ENCODE results near the gene AOPEP. TPM values are rescaled to one million over a fixed set of nuclear protein-coding genes. Genes with fewer than 3 reads are reported as not detected.

The AOPEP gene
- total RNA-seq, 1 donor from 2014 or later = 75.3 TPM

GRCh38 chr9:94785215-94786169, 59.0 kb downstream of the AOPEP start:
- no peak for FAIRE-seq
- H2AFZ ChIP-seq (ENCODE audit: low read depth, low read length) = no peak overlapping the region

GRCh38 chr9:94786586-94786985, 60.1 kb downstream of the AOPEP start:
- Histone ChIP-seq H4K20me1 (ENCODE audit: insufficient read depth, low read length) (no peaks in the 10 kb centered on the region), H3K4me2 (ENCODE audit: low read length) (no peak overlapping the region), H3K27ac (ENCODE audit: low read depth, low read length) (no peak overlapping the region), H3K36me3 (ENCODE audit: insufficient read depth, low read length) (no peaks in the 10 kb centered on the region), H3K4me1 (ENCODE audit: insufficient read depth, low read length) (peaks cover 17% of the 10 kb centered on the region), H3K79me2 (ENCODE audit: insufficient read depth, low read length) (no peaks in the 10 kb centered on the region), H3K27me3 (ENCODE audit: insufficient read depth, low read length) (no peaks in the 10 kb centered on the region), H3K9me3 (ENCODE audit: insufficient read depth, low read depth, low read length) (no peaks in the 10 kb centered on the region), H2AFZ (ENCODE audit: low read depth, low read length) (no peak overlapping the region), H3K9ac (ENCODE audit: low read length) (no peak overlapping the region), H3K4me3 (ENCODE audit: insufficient read depth, low read depth, low read length) (no peak overlapping the region)
- TF ChIP-seq CTCF (IDR thresholded peaks at IDR 0.05; ENCODE audit: insufficient read depth, low read depth, low read length) = no peak
- TF ChIP-seq EZH2 (IDR thresholded peaks at IDR 0.05; ENCODE audit: insufficient read depth, low read length) = no peak
- Mint-ChIP-seq H3K27me3 (ENCODE audit: low read depth, unreplicated experiment) (no peaks in the 10 kb centered on the region), H3K36me3 (ENCODE audit: low read depth, unreplicated experiment) (peaks cover under 1% of the 10 kb centered on the region), H3K4me1 (ENCODE audit: low read depth, unreplicated experiment) (peaks cover 32% of the 10 kb centered on the region), H3K4me3 (ENCODE audit: unreplicated experiment) (no peak overlapping the region), H3K9me3 (ENCODE audit: unreplicated experiment) (no peaks in the 10 kb centered on the region), H3K27ac (ENCODE audit: unreplicated experiment) (no peak overlapping the region)
- no peak for FAIRE-seq
- no peak for DNase-seq (ENCODE audit: low read depth)

More at GRCh38 chr9:94785215-94786169, 59.0 kb downstream of the AOPEP start:
- H3K9me3 ChIP-seq (ENCODE audit: insufficient read depth, low read depth, low read length) = no peaks in the 10 kb centered on the region
- no peaks in the 10 kb centered on the region for H3K36me3 ChIP-seq (ENCODE audit: insufficient read depth, low read length)
- peaks cover 33% of the 10 kb centered on the region for H3K4me1 Mint-ChIP-seq (ENCODE audit: low read depth, unreplicated experiment)
- H3K4me1 ChIP-seq (ENCODE audit: insufficient read depth, low read length) = peaks cover 20% of the 10 kb centered on the region
- H3K36me3 Mint-ChIP-seq (ENCODE audit: low read depth, unreplicated experiment) = no peaks in the 10 kb centered on the region
- DNase-seq (ENCODE audit: low read depth) = no peak
- H3K79me2 ChIP-seq (ENCODE audit: insufficient read depth, low read length) = no peaks in the 10 kb centered on the region
- TF ChIP-seq EZH2 (IDR thresholded peaks at IDR 0.05; ENCODE audit: insufficient read depth, low read length) (no peak), CTCF (IDR thresholded peaks at IDR 0.05; ENCODE audit: insufficient read depth, low read depth, low read length) (no peak)
- H3K4me3 ChIP-seq (ENCODE audit: insufficient read depth, low read depth, low read length) = no peak overlapping the region
- no peaks in the 10 kb centered on the region for H4K20me1 ChIP-seq (ENCODE audit: insufficient read depth, low read length)
- H3K27me3 ChIP-seq (ENCODE audit: insufficient read depth, low read length) = no peaks in the 10 kb centered on the region
- H3K27ac Mint-ChIP-seq (ENCODE audit: unreplicated experiment) = no peak overlapping the region
- no peaks in the 10 kb centered on the region for H3K27me3 Mint-ChIP-seq (ENCODE audit: low read depth, unreplicated experiment)
- no peak overlapping the region for H3K4me3 Mint-ChIP-seq (ENCODE audit: unreplicated experiment)
- H3K27ac ChIP-seq (ENCODE audit: low read depth, low read length) = no peak overlapping the region
- no peaks in the 10 kb centered on the region for H3K9me3 Mint-ChIP-seq (ENCODE audit: unreplicated experiment)
- H3K4me2 ChIP-seq (ENCODE audit: low read length) = no peak overlapping the region
- H3K9ac ChIP-seq (ENCODE audit: low read length) = no peak overlapping the region

- Histone ChIP-seq H3K27ac (ENCODE audit: low read depth, low read length) (no peak overlapping the region), H3K4me1 (ENCODE audit: insufficient read depth, low read length) (peaks cover 15% of the 10 kb centered on the region), H3K9me3 (ENCODE audit: insufficient read depth, low read depth, low read length) (no peaks in the 10 kb centered on the region), H3K27me3 (ENCODE audit: insufficient read depth, low read length) (no peaks in the 10 kb centered on the region), H4K20me1 (ENCODE audit: insufficient read depth, low read length) (no peaks in the 10 kb centered on the region), H3K36me3 (ENCODE audit: insufficient read depth, low read length) (no peaks in the 10 kb centered on the region), H2AFZ (ENCODE audit: low read depth, low read length) (no peak overlapping the region), H3K4me2 (ENCODE audit: low read length) (no peak overlapping the region), H3K4me3 (ENCODE audit: insufficient read depth, low read depth, low read length) (no peak overlapping the region), H3K79me2 (ENCODE audit: insufficient read depth, low read length) (no peaks in the 10 kb centered on the region), H3K9ac (ENCODE audit: low read length) (no peak overlapping the region)
- H3K9me3 Mint-ChIP-seq (ENCODE audit: unreplicated experiment) = no peaks in the 10 kb centered on the region
- H3K27me3 Mint-ChIP-seq (ENCODE audit: low read depth, unreplicated experiment) = no peaks in the 10 kb centered on the region
- peaks cover 34% of the 10 kb centered on the region for H3K4me1 Mint-ChIP-seq (ENCODE audit: low read depth, unreplicated experiment)
- FAIRE-seq = no peak
- H3K36me3 Mint-ChIP-seq (ENCODE audit: low read depth, unreplicated experiment) = peaks cover 4% of the 10 kb centered on the region
- no peak for TF ChIP-seq EZH2 (IDR thresholded peaks at IDR 0.05; ENCODE audit: insufficient read depth, low read length)
- TF ChIP-seq CTCF (IDR thresholded peaks at IDR 0.05; ENCODE audit: insufficient read depth, low read depth, low read length) = no peak
- DNase-seq (ENCODE audit: low read depth) = no peak
- no peak overlapping the region for H3K27ac Mint-ChIP-seq (ENCODE audit: unreplicated experiment)
- H3K4me3 Mint-ChIP-seq (ENCODE audit: unreplicated experiment) = no peak overlapping the region
These were observed 60.8 kb downstream of the AOPEP start for GRCh38 chr9:94787266-94787665.

Measured in astrocyte (in vitro differentiated cells and primary cell).